DMS153 treated with DMSO at 0.1 percent for 48 hours (cell line): Measurements from ENCODE around the gene DIP2B.
"Not testable (repeated sequence)": the region's sequence is repeated elsewhere in the genome, so short reads cannot be mapped to it uniquely, and the experiment has no call there.

Experiments used
- DNase-seq: peaks from one replicate; lab custom pipeline; 2025; ENCODE audit not compliant: unreplicated experiment; lab: John Stamatoyannopoulos, UW

The DIP2B gene

GRCh38 chr12:50518090-50518489 is 13.3 kb downstream of the DIP2B start:
- no peak for DNase-seq

DNA sequence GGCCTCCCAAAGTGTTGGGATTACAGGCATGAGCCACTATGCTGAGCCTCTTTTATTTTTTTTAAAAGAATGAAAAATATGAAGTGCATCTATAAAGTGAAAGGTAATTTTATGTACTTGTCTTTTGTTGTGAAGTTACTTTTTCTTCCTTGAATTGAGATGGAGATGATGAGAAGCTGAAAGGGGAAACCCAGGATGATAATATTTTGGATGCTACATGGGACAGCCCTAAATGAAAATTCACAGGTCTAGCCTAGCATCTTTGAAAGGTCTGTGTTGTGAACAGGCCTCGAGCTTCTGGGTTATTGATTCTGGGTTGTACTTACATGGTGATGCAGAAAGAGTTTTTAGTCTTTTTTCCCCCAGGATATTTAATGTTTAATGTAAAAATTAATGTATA is 14.6 kb downstream of the DIP2B start:
- no peak for DNase-seq

GRCh38 chr12:50520416-50521207 is 15.8 kb downstream of the DIP2B start:
- DNase-seq: no peak

GRCh38 chr12:50521781-50522180 is 17.0 kb downstream of the DIP2B start:
- DNase-seq: not testable (repeated sequence)

DNA sequence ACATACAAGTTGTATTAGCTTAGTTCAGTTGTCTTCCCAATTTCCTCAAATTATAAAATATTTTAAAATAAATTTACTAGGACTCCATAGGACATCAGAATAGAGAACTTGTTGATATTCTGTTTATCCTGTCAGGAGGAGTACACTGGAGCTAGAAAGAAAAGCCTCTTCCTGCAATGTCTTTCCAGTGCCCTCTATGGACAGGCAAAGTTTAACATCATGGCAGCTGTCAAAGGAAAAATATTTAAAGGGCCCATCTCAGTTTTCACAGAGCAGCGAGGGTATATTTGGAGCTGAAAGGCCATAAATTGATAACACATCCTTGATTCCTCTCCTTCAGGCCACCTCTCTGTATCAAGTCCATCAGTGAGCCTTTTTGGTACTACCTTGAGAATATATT is 19.0 kb downstream of the DIP2B start:
- no peak for DNase-seq

GRCh38 chr12:50524621-50525020 is 19.8 kb downstream of the DIP2B start:
- no peak for DNase-seq

- DNase-seq: no peak
These were observed 20.6 kb downstream of the DIP2B start for GRCh38 chr12:50525422-50525821.

DNA sequence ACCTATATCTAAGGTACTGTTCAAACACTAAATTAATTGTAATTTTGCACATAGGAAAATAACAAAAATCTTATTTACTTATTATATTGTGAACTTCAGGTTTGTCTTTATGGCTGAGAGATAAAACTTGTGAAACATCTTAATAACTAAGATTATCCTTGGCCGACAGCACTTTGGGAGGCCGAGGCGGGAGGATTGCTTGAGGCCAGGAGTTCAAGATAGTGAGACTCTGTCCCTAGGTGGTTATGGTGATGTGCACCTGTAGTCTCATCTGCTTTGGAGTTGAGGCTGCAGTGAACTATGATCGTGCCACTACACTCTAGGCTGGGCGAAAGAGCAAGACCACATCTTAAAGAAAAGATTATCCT is 22.6 kb downstream of the DIP2B start:
- no peak for DNase-seq

GRCh38 chr12:50528800-50529199 is 24.0 kb downstream of the DIP2B start:
- no peak for DNase-seq

DNA sequence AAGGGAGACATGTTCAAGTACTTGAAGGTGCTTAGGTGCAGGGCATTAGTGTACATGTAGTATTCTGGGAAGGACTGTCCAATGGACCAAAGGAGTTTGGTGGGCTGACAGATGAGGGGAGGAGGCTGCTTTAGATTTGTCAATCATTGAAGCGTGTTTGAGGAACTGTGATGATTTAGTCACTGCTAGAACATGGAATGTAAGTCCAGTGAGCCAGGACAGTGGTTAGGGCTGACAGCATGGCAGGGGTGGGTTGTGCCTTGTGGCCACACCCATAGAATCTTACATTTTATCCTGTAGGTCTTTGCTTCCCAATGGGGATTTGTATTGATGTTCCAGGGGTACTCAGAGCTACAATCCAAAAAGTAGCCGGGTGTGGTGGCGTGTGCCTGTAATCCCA is 24.6 kb downstream of the DIP2B start:
- no peak for DNase-seq

DNA sequence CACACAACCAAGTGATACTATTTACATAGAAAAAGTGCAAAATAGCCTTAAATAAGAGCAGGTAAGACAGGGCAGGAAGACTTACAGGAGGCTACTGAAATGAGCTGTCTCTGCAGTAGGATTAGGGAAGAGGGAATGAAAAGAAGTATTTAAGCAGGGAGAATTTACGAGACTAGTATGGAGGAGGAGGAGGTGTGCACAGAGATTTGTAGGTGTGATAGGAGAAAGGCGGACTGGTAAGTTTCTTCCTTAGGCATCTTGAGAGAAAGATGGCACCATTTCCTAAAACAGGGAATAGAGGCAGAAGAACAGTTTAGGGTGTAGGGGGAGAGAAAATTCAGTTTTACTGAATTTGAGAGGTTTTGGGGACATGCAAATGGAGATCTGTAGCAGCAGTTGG is 25.7 kb downstream of the DIP2B start:
- DNase-seq: no peak

DNA sequence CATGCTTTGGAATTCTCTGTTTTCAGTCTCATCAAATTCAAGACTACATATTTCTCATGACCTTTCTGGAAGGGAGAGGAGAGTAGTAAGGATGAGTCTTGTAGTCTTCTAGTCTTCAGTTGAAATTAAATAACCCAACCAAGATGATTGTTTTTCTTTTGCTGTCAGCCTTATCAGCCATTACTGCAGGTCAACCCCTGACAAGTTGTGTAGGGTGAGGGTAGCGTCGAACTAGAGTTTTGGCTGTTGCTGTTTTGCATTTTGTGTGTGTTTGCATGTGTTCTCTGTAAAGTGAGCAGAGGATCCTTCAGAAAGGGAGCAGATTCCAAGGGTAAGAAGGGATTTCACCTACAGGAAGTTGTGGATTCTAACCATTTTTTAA is 28.4 kb downstream of the DIP2B start:
- no peak for DNase-seq

GRCh38 chr12:50533971-50534370 is 29.2 kb downstream of the DIP2B start:
- no peak for DNase-seq

- DNase-seq: no peak
These were observed 32.2 kb downstream of the DIP2B start for GRCh38 chr12:50536831-50537537.

DNA sequence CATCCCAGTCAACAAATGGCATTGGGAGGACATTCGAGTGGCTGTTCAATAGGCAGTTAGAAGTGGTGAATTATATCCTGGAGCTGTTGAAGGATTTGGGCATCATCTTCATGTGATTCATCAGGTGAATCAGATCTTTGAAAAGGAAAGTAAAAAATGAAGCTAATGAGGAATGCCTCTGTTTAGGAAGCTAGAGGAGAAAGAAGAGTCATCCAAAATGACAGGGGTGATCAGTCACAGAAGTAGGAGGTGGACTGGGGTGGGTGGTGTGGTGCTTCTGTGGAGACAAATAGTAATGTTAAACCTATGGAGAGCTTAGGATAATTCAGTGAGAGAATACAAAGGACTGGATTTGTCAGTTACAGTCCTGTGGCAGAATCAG is 32.7 kb downstream of the DIP2B start:
- DNase-seq: no peak

- DNase-seq: no peak
These were observed 33.4 kb downstream of the DIP2B start for GRCh38 chr12:50538182-50538581.

DNA sequence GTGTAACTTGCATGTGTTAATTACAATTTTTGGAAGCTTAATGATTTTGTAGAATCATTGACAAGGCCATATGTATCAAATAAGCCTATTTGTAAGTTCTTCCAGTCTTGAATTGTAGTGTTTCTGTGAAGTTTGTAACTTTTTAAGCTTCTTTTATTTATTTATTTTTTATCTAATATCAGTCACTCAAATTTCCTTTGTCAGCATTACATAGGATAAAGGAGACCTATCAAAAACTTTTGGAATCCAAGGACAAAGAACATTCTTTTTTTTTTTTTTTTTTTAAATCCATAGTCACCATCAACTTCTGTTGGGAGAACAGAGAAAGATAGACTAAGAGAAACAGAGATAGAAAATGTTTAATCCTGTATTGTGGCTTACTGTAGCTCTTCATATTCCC is 36.4 kb downstream of the DIP2B start:
- DNase-seq: no peak

GRCh38 chr12:50542448-50542847 is 37.7 kb downstream of the DIP2B start:
- no peak for DNase-seq

- DNase-seq: not testable (repeated sequence)
These were observed 38.4 kb downstream of the DIP2B start for GRCh38 chr12:50543188-50543587.

DNA sequence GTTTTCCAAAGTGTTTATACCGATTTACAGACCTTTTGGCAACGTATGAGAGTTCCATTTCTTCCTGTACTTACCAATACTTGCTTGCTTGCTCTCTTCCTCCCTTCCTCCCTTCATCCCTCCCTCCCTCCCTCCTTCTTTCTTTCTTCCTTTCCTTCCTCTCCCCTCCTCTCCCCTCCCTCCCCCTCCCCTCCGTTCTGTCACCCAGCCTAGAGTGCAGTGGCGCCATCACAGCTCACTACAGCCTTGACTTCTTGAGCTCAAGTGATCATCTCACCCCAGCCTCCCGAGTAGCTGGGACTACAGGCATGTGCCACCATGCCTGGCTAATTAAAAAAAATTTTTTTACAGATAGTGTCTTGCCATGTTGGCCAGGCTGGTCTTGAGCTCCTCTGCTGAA is 40.4 kb downstream of the DIP2B start:
- no peak for DNase-seq

GRCh38 chr12:50545786-50546185 is 41.0 kb downstream of the DIP2B start:
- DNase-seq: no peak

DNA sequence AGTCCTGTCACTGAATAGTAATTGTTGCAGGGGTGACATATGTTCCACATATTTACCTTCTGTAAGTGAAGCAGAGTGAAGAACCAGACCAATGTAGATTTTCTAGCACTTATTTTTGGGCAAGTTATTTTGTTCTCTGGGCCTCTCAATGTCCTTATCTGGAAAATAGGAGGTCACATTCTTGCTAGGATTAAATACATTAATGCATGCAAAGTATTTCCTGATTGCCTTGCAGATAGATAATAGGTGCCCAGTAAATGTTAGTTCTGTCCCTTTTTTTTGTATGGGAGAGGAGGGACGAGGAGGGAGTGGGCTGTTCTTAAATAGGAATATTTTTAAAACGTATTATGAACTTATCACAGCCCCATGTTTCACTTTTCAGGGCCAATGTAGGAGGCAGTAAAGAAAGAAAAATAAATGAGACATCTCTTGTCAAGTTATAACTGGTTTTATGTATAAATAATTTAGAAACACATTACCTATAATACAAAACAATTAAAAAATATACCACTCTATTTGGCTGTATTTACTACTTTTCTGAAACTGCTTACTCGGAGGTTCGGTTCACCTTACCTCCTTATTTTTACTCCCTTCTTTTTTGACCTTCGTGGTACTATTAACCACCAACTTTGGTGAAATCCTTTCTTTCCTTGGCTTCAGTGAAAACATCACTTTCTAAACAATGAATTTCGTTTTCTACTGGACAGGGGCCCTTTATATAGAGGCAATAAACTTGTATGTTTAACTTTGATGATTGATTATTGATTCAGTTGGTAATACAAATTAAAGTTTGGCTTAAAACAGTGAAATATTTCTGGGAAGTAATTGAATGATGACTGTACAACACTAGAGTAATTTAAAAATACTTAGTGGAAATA is 41.9 kb downstream of the DIP2B start:
- no peak for DNase-seq
